Inferior parietal cortex (tissue), 1 donor: ENCODE results near the gene ASCC3.

Experiments
- DNase-seq: peaks from one replicate; pipeline ENCODE4 v3.0.0-alpha.2; 2016; ENCODE audit errors: extremely low spot score

Gene ASCC3

DNA sequence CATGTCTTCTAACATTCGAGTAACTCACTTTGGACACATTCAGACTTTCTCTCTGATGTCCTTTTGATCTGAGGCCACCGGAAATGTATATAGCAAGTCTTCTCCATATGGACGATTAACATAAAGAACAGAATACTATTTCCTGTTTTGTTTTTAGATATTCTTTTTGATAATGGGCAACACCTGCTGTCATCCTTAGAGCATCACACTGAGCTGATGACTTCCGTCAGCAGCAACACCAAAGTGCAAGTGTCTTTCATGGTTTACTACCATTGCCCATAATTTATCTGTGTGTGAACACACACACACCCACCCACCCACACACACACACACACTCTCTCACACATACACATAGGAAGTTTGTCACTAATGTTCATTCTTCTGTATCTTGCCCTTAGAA is 303.7 kb downstream of the ASCC3 start:
- no peak for DNase-seq

DNA sequence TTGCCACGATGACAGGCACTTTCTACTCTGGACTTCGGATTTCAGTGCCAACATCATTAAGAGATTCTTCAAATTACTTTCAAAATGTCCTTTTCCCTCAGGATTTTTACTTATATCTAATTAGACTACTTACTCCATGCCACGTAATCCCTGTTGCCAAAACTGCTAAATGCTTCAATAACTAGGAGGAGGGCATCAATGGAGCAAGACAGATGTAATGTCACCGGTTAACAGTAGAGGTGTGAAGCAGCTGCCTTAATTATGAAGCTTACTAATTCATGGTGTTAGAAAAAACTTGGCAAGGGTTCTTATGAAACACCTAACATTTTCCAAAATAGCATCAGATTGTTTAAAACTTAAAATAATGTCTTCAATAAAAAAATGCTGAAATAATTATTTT is 305.2 kb downstream of the ASCC3 start:
- DNase-seq: no peak

DNA sequence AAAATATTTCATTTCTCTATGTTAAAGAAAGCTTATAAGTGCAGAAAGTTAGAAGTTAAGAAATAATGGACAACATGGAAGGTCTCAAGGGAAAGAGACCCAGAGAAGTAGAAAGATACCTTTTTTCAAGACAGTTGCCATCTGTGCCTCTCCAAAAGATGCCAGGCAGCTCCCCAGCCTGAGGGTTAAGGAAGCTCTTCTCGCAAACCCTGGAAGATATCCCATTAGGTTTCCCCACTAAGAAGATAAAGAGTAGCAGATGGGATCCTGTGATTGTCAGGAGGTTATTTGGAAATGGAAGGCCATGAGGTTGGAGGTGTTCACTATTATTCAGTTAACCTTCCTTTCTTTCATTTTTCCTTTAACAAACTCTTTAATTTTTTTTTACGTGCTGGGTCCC is 306.3 kb downstream of the ASCC3 start:
- no peak for DNase-seq

DNA sequence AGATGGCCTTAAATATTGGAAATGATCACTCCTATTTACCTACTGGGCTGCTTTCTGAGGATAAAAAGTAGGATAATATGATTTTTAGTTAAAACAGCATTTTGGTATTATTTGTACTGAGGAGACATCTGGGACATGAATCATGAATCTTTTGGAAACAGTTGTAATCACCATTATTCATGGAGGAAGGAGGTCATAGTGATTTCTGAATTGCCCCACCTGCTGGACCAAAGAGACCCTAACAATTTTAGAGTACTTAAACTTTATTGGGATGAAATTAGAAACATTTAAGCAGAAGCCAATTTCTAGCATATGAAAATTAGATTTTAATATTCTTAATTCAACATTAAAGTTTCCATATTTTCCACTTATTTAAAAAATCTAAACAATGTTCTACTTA is 308.0 kb downstream of the ASCC3 start:
- DNase-seq: no peak

DNA sequence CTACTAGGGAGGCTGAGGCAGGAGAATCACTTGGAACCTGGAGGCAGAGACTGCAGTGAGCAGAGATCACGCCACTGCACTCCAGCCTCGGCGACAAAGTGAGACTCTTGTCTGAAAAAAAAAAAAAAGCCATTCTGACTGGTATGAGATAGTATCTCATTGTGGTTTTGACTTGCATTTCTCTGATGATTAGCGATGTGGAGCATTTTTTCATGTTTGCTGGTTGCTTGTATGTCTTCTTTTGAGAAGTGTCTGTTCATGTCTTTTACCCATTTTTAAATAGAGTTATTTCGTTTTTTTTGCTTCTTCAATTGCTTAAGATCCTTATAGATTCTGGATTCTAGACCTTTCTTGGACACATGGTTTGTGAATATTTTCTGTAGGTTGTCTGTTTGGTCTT is 312.9 kb downstream of the ASCC3 start:
- no peak for DNase-seq

DNA sequence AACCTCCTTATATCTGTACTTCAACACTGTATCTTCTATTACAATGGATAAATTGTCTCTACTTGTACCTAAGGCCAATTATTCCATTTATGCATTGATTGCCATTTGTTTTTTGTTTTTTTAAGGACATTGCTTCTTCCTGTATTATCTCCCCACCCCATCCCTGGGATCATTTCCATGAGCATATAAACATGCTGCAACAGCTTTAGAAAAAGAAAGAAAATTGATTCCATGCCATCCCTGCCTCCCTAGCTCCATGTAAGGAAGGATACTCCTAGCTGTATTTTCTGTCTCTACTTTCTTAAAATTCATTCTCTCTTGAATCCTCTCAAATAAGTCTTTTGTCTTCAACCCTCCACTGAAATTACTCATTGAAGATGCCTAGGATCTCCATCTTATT is 314.6 kb downstream of the ASCC3 start:
- no peak for DNase-seq

DNA sequence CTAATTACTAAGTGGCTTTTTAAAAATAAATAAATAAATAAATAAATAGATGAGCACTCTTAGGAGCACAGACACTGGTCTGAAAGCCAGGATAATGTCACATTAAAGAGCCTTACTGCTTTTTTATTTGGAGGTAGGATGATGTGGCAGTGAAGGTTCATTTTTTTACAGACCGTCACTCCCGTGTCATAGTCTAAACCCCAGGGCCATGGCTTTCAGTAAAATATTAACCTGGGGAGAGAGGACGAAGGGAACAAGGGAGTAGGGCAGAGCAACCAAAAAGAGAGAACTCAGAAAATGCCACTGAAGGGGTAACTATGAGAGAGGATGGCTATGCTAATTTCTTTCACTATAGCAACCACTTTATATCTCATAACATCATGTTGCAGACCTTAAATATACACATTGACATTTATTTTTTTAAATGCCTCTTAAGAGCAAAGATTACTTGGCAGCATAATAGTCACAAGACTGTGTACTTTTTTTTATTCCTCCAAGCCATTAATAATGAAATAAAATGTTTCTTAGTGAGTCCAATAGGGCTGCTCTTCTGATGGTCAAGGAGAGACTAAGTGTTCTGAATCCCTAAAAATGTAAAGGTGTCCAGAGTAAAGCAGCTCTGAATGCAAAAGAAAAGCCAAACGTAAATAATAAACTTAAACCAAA is 315.6 kb downstream of the ASCC3 start:
- DNase-seq: no peak

DNA sequence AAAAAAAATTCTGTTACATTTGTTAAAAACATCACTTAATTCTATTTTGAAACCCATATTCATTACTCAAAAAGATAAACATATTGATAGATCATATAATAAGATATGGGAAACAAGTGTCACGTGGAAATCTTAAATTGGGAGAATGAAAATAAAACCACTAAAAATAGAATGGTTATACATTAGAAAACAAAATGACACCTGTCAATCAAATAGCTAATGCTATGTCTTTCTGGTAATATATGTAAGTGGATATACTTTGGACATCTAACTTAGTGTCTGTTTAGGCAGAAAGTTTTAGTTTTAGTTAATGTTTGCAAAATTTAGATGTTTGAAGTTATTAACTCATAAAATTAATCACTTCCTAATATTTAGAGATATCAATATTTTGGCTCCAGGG is 321.3 kb downstream of the ASCC3 start:
- no peak for DNase-seq

DNA sequence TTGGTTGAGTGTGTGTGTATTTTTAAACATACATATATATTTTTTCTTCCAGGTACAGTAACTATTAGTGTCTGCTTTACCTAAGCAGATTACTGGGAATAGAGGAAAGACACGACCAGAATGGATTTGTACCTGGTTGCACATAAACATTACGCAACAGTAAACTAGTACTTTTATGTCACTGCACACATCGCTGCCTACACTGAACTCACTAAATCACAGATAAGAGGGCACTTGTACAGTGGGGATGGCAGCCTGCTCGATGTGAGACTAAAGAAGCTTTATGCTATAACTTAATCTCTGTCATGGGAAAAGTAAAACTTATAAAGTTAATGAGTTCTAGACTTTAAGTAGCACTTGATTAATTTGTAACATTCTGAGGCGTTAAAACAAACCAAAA is 326.9 kb downstream of the ASCC3 start:
- DNase-seq: peak; percentile 13

DNA sequence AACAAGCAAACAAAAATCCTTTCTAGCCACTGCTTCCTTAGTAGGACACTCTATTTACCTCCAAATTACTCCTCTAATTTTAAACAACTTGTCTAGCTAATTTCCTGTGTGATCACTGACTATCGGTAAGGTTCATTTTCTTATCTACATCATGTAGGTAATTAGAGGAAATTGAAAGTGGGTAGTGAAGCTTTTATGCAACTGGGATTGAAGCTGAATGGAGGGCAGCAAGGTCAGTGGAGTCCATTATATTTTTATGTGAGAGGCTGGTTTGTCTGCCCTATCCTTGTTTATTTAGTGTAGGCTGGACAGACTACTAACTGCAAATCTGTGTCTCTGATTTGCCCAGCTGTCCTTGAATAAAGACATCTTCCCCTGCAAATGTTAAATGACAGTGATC is 327.9 kb downstream of the ASCC3 start:
- DNase-seq: no peak

DNA sequence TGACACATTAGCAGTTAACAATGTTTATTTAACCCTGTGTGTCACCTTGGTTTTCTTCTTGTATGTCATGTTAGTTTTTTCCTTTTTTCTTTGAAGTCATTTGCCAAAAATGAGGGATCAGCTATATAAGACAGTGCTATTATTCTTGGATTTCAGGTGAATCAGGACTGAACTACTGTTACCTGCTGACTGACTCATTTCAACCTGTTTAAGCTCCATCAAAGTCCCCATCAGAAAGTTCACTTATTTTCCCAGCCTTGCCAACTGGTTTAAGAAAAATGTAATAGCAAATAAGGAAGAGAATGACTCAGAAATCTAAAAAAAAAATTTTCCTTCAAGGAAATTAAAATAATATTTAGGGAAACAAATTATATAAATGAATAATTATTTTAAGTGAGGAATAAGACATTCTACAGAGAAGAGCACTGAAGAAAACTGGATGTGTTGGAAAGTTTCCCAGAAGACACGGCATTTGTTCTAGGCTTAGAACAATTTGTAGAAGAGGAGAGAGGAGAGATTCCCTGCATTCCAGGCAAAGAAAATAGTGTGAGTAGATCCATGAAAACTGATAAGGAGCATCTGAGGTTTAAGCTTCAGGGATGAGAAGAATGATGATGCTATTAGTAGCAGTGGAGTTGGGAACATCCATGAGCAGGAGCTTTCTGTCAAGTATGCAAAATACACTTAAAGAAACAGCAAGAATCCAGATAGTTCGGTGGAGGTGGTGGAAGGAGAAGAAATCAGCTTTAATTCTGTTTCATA is 331.5 kb downstream of the ASCC3 start:
- peak; percentile 41 for DNase-seq

DNA sequence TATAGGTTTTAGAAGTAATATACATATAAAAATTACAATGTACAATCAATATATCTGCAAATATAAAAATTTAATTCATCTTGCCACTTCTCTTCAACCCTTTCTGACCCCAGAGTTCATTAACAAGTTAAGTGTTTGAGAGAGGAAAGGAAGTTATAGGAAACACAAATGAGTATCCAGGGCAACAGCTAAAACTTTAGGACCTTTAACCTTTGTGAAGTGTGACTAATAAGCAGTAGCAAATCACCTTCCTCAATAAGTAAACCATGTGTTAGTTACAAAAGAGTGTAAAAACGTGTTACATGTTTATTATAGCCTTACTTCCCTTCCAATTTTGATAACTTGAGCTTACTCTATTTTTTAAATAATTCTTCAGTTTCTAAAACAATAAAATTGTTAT is 343.0 kb downstream of the ASCC3 start:
- DNase-seq: no peak

DNA sequence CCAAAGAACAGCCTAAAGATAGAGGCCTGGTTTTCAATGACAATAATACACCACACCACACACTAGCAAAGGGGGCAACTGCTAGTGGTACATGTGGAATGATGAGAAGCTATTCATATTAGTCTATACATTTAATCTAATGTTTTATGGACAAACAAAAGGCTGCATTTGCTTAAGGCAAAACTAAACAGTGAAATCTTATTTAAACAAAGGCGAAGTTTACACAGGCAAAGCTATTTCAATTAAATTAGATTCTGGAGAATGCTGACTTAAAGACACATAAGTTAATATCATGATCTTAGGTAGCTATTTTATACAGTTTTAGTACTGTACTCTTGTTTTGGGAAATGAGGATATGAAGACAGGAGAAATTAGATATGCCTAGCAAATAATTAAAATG is 362.5 kb downstream of the ASCC3 start:
- no peak for DNase-seq

DNA sequence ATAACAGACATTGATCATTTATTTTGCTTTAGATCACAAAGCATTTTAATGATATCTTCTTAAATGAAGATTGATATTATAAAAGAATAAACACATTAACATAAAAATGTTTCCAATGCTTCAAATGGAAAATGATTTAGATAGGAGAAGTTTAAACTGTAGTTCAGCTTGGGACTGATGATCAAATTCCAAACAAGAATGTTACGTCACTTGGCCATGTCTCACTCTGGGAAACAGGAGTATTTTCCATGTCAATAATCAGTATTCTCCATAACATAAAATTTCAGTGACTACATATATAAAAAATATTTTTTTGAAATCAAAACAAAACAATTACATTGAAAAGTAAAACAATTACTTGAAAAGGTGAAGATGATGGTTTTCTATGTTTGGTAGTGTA is 363.5 kb downstream of the ASCC3 start:
- DNase-seq: no peak

DNA sequence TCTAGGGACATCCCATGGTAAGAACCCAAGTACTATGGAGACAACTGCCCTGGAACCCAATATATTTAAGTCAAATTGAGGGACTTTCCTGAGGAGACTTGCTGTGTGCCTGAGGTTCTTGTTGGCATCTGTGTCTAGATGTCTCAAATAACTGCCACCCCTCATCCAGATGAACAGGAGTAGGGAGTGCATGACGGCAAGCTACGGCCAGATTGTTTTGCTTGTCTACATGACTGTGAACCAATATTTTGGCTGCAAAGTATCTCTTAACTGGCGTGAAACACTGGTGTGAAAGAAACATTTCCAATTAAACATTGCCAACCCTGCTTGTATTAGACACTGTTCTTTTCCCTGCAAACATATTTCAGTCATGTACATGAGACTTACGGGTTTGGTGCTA is 364.0 kb downstream of the ASCC3 start:
- DNase-seq: no peak

DNA sequence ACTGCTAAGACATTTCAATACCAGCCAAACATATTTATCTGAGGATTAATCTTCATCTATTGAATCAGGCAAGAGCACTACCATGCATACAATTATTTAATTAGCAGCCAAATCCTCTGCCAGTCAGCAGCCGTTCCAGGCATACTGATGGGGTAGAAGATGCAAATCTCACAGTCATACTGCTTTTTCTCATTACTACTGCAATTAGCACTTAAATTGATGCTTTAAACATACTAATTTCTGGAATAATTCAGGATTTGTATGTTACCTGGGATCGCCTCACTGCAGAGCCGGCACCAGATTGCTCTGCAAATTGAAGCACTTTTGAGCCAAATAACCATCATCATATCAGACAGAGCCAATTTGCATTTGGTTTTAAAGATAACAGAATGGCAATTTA is 366.5 kb downstream of the ASCC3 start:
- no peak for DNase-seq

DNA sequence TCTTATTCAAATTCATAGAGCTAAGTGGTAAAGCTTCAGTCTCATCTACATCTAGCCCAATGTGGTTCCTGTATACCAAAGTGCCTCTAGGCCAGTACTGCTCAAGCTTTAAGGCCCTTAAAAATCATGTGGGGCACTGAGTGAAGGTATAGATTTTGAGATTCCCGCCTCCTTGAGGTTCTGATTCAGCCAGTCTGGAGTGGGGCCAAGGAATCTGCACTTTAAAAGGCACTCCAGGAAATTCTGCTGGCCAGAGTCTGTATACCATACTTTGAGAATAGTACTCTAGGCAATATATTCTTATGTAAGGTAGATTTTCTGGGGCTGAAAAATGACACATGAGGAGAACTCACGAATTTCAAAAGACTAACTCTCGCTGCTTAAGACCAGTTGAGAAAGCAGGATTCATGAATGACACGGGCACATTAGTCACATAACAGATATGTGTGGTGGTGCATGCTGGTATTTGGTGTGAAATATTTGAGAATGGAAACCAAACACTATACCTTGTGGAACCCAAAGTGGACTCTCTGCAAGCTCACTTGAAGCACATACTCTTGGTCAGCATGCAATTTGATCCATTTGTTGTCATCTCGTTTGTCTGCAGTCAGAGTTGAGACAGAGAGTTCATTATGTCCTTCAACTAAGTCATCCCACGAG is 368.8 kb downstream of the ASCC3 start:
- DNase-seq: no peak

DNA sequence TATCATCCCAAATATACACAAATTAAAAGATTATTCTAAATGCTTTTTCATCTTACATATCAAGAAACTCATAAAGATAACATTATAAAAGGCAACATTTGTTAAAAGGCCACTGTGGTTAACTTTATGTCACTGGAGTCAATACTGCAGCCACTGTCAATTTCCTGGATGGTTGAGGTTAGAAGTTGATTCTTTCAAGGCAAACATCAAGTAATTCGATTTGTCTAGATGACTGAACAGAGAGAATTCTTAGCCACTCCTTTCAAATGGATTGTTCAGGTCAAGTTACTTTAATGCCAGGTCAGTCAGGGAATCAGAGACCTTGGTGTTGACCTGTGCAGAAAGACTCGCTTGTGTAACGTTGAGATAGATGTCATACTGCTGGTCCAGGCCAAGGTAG is 372.0 kb downstream of the ASCC3 start:
- no peak for DNase-seq

DNA sequence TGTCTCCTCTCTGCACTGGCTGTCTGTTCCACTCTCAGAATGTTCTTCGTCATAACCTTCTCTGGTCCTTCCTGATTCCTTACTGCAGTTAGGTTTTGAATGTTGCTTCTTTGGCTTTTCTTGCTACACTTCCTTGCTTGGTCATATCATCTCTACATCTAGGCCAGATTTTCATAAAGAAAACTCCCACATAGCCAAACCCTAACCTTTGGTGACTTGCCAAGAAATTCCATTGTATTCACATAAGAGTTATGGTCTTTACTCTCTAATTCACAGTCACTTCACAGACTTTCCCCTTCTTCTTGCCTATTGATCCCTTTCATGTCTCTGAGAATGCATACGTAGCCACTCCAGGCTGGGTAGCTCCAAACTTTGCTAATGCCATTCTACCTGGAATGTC is 374.5 kb downstream of the ASCC3 start:
- DNase-seq: no peak

DNA sequence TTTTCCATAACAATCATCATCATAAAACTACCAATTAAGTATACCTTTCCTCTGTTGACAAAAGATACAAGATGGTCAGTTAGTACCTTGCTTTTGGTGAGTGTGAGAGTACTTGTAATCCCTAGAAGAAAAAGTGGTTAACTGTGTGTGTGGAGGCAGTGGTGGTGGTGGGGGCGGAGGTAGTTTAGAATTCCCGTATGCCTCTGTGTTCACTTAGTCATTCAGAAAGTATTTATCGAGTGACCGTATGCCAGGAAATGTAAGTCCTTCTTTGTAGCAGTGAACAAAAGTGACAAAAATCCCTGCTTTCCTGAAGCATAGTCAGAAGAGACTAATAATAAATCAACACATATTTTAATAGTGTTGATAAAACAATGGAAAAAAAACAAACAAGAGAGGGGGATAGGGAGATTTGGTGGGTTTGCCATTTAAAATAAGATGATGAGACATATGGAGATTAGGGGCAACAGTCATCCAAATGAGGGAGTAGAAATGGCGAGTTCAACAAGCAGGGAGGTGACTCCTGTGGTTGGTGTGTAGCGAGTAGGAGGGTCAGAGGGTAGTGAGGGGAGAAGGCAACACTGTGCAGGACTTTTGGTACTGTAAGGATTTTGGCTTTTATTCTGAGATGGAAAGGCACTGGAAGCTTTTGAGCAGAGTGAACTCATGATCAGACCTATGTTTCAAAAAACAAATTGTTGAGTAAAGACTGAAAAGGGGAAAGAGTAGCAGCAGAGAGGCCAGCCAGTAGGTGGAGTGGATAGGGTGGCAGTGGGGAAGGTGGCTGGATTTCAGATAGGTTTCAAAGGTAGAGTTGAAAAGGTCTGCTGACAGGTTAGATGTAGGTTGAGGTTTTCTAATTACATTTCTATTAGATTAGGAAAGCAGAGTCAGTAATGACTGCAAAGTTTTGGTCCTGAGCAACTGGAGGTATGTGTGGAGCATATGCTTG is 376.1 kb downstream of the ASCC3 start:
- DNase-seq: no peak

DNA sequence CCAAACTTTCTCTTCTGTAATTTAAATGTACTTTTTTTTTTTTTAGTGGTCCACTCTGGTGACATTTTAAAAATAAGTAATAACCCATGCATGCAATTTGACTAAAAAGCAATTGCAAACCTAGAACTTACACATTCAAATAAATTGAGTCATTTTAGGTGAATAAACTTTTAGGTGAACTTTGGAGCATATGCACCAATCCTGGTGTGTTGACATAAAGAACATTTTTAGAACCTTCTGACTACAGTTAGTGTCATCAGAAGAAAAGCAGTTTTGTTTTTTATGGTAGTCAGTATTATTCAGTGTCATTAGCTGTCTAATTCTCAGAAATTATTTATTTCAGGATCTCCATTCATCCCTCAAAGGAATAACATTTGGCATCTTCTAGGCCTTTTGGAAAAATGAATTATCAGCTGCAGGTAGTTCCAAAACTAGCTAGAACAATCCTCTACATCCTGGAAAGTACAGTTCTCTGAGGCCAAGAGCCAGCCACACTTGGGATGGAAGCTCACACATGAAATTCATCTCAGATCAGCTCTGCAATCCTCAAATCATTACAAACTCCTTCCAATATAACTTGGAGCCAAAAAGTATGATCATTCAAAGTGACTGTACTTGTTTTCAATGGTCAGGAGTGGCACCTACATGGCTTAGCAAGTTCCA is 378.0 kb downstream of the ASCC3 start:
- DNase-seq: no peak
